ENCODE results near the gene CIAO2B.

The CIAO2B gene

GRCh38 chr16:66950971-66951790 lies 17.0 kb upstream of the CIAO2B start:
- Histone ChIP-seq H3K4me3 (replicated peaks; ENCODE audit: insufficient read depth, low read length) (no peak overlapping the region), H3K27me3 (ENCODE audit: insufficient read depth, poor library complexity, severe bottlenecking) (peaks cover 28% of the 10 kb centered on the region), H3K27ac (replicated peaks) (no peak overlapping the region)
- TF ChIP-seq CTCF (IDR thresholded peaks at IDR 0.05; ENCODE audit: insufficient read depth, low read length) (no peak), GABPA (IDR thresholded peaks at IDR 0.05; ENCODE audit: low read depth) (no peak), POLR2AphosphoS5 (IDR thresholded peaks at IDR 0.05; ENCODE audit: low read depth) (no peak), SPI1 (IDR thresholded peaks at IDR 0.05; ENCODE audit: borderline replicate concordance, low read depth) (no peak), REST (IDR thresholded peaks at IDR 0.05; ENCODE audit: insufficient replicate concordance, low read depth) (no peak)
- DNase-seq (ENCODE audit: low read depth in 1 of 2, low spot score in 1 of 2), result no peak

GRCh38 chr16:66950437-66950836 lies 16.2 kb upstream of the CIAO2B start:
- TF ChIP-seq SPI1 (IDR thresholded peaks at IDR 0.05; ENCODE audit: borderline replicate concordance, low read depth) (no peak), POLR2AphosphoS5 (IDR thresholded peaks at IDR 0.05; ENCODE audit: low read depth) (no peak), REST (IDR thresholded peaks at IDR 0.05; ENCODE audit: insufficient replicate concordance, low read depth) (no peak), CTCF (IDR thresholded peaks at IDR 0.05; ENCODE audit: insufficient read depth, low read length) (no peak), GABPA (IDR thresholded peaks at IDR 0.05; ENCODE audit: low read depth) (no peak)
- DNase-seq (ENCODE audit: low read depth in 1 of 2, low spot score in 1 of 2), result no peak
- H3K4me3 ChIP-seq (replicated peaks; ENCODE audit: insufficient read depth, low read length), result no peak overlapping the region
- H3K27me3 ChIP-seq (ENCODE audit: insufficient read depth, poor library complexity, severe bottlenecking), result peaks cover 28% of the 10 kb centered on the region
- no peak overlapping the region for H3K27ac ChIP-seq (replicated peaks)

GRCh38 chr16:66949472-66949871 lies 15.3 kb upstream of the CIAO2B start:
- Histone ChIP-seq H3K27me3 (ENCODE audit: insufficient read depth, poor library complexity, severe bottlenecking) (peaks cover 28% of the 10 kb centered on the region), H3K4me3 (replicated peaks; ENCODE audit: insufficient read depth, low read length) (no peak overlapping the region), H3K27ac (replicated peaks) (no peak overlapping the region)
- no peak for DNase-seq (ENCODE audit: low read depth in 1 of 2, low spot score in 1 of 2)
- no peak for TF ChIP-seq CTCF (IDR thresholded peaks at IDR 0.05; ENCODE audit: insufficient read depth, low read length)
- no peak for TF ChIP-seq POLR2AphosphoS5 (IDR thresholded peaks at IDR 0.05; ENCODE audit: low read depth)
- no peak for TF ChIP-seq SPI1 (IDR thresholded peaks at IDR 0.05; ENCODE audit: borderline replicate concordance, low read depth)
- no peak for TF ChIP-seq REST (IDR thresholded peaks at IDR 0.05; ENCODE audit: insufficient replicate concordance, low read depth)
- no peak for TF ChIP-seq GABPA (IDR thresholded peaks at IDR 0.05; ENCODE audit: low read depth)
